Chondrocyte (in vitro differentiated cells): ENCODE data around the gene UBE2U. TPM values are rescaled to one million over a fixed set of nuclear protein-coding genes. Genes with fewer than 3 reads are reported as not detected.

Source experiments
- DNase-seq: peaks from one replicate; pipeline ENCODE4 v3.0.0; 2021; ENCODE audit warnings: mixed read lengths, low spot score
- H3K27ac Mint-ChIP-seq: one replicate; pipeline ENCODE4 v1.8.0; 2021; ENCODE audit warnings: mild to moderate bottlenecking, moderate library complexity, mixed read lengths; ENCODE audit not compliant: unreplicated experiment
- H3K27me3 Mint-ChIP-seq: 2 replicates; pipeline ENCODE4 v1.8.0; 2021; ENCODE audit warnings: low read depth, mixed read lengths
- H3K36me3 Mint-ChIP-seq: 2 replicates; pipeline ENCODE4 v1.8.0; 2021; ENCODE audit warnings: low read depth, mixed read lengths
- H3K4me1 Mint-ChIP-seq: 2 replicates; pipeline ENCODE4 v1.8.0; 2021; ENCODE audit warnings: low read depth, mild to moderate bottlenecking, mixed read lengths
- H3K4me3 Mint-ChIP-seq: one replicate; pipeline ENCODE4 v1.8.0; 2021; ENCODE audit warnings: mild to moderate bottlenecking, moderate library complexity, mixed read lengths; ENCODE audit not compliant: unreplicated experiment
- H3K9me3 Mint-ChIP-seq: 2 replicates; pipeline ENCODE4 v1.8.0; 2021; ENCODE audit warnings: low read depth, mixed read lengths
- CTCF ChIP-seq: fragments of 200-600 bp; sonication (generic); IDR thresholded peaks from 2 replicates; pipeline ENCODE4 v1.5.0; 2021; ENCODE audit warnings: antibody characterized with exemption, mild to moderate bottlenecking, moderate library complexity
- long read RNA-seq: library from polyadenylated mRNA; stranded (forward); transcript quantifications from one replicate; pipeline ENCODE4 v2.0.0, GENCODE V29; 2021
- total RNA-seq: library from RNA; stranded (reverse); gene quantifications from 3 replicates; pipeline ENCODE4 v1.2.1, GENCODE V29; 2021

Gene UBE2U
- total RNA-seq = 0.27 TPM in 1 of 3 replicates, not detected in the others
- long read RNA-seq, partial matches to known transcripts = 0 of 1 reads
- long read RNA-seq, other reads (novel, unspliced or antisense) = 1 of 1 reads

- H3K36me3 Mint-ChIP-seq = no peaks in the 10 kb centered on the region
- H3K27me3 Mint-ChIP-seq = no peaks in the 10 kb centered on the region
- no peak for DNase-seq
- no peak within 1 kb of the TSS for H3K4me3 Mint-ChIP-seq
- TF ChIP-seq CTCF = no peak
- H3K9me3 Mint-ChIP-seq = no peaks in the 10 kb centered on the region
- no peak within 1 kb of the TSS for H3K27ac Mint-ChIP-seq
- H3K4me1 Mint-ChIP-seq = no peaks in the 10 kb centered on the region
These were observed at the start of gene UBE2U for GRCh38 chr1:64203420-64203819. UBE2U (plus strand) TSS chr1:64203623; CDS start chr1:64204051, 428 bp downstream.

GRCh38 chr1:64155278-64155677, 48.1 kb upstream of the UBE2U start:
- no peak for TF ChIP-seq CTCF
- H3K27ac Mint-ChIP-seq = no peak overlapping the region
- no peaks in the 10 kb centered on the region for H3K9me3 Mint-ChIP-seq
- H3K36me3 Mint-ChIP-seq = peaks cover 31% of the 10 kb centered on the region
- DNase-seq = no peak
- H3K4me3 Mint-ChIP-seq = no peak overlapping the region
- H3K4me1 Mint-ChIP-seq = peaks cover 8% of the 10 kb centered on the region
- no peaks in the 10 kb centered on the region for H3K27me3 Mint-ChIP-seq

GRCh38 chr1:64161357-64161941, 42.0 kb upstream of the UBE2U start:
- H3K27ac Mint-ChIP-seq = peak overlapping the region; percentile 86

GRCh38 chr1:64162151-64162550, 41.3 kb upstream of the UBE2U start:
- H3K27me3 Mint-ChIP-seq = no peaks in the 10 kb centered on the region
- H3K4me1 Mint-ChIP-seq = peaks cover 66% of the 10 kb centered on the region
- no peak for TF ChIP-seq CTCF
- peaks cover 27% of the 10 kb centered on the region for H3K36me3 Mint-ChIP-seq
- H3K4me3 Mint-ChIP-seq = no peak overlapping the region
- H3K9me3 Mint-ChIP-seq = no peaks in the 10 kb centered on the region
- peak overlapping the region; percentile 86 for H3K27ac Mint-ChIP-seq
- no peak for DNase-seq

More at GRCh38 chr1:64161357-64161941, 42.0 kb upstream of the UBE2U start:
- TF ChIP-seq CTCF = no peak
- no peaks in the 10 kb centered on the region for H3K9me3 Mint-ChIP-seq
- peaks cover 63% of the 10 kb centered on the region for H3K4me1 Mint-ChIP-seq
- no peak for DNase-seq
- H3K36me3 Mint-ChIP-seq = peaks cover 26% of the 10 kb centered on the region
- no peak overlapping the region for H3K4me3 Mint-ChIP-seq
- no peaks in the 10 kb centered on the region for H3K27me3 Mint-ChIP-seq

- Mint-ChIP-seq H3K36me3 (peaks cover 30% of the 10 kb centered on the region), H3K4me3 (no peak overlapping the region), H3K27me3 (no peaks in the 10 kb centered on the region), H3K4me1 (peaks cover 66% of the 10 kb centered on the region), H3K9me3 (no peaks in the 10 kb centered on the region), H3K27ac (no peak overlapping the region)
- no peak for TF ChIP-seq CTCF
- DNase-seq = no peak
These were observed 40.6 kb upstream of the UBE2U start for GRCh38 chr1:64162804-64163203.
